WTC11 (cell line): ENCODE measurements around the gene DGCR8. TPM values are rescaled to one million over a fixed set of nuclear protein-coding genes. Genes with fewer than 3 reads are reported as not detected.

Experiments used
- ATAC-seq: fragments of 200-7000 bp; cut with Tn5 transposase; 2 replicates; pipeline ENCODE4 v1.10.0; 2021; ENCODE audit warnings: mild to moderate bottlenecking, moderate library complexity
- CTCF ChIA-PET: fragments of 300-600 bp; sonication (Branson Sonifier 250); formaldehyde crosslinking; loops from one replicate; lab custom pipeline; 2021; ENCODE audit warnings: antibody characterized with exemption; lab: Charles Lee
- POLR2A ChIA-PET: fragments of 350-600 bp; sonication (Branson Sonifier 250); formaldehyde crosslinking; loops from one replicate; lab custom pipeline; 2021; ENCODE audit warnings: antibody characterized with exemption; lab: Charles Lee
- DNase-seq: peaks from one replicate; pipeline ENCODE4 v3.0.0; 2021; ENCODE audit warnings: low spot score
- H3K27ac Mint-ChIP-seq: 2 replicates; pipeline ENCODE4 v1.8.0; 2021; ENCODE audit warnings: mixed read lengths
- H3K27me3 Mint-ChIP-seq: 2 replicates; pipeline ENCODE4 v1.8.0; 2021; ENCODE audit warnings: low read depth, mild to moderate bottlenecking, moderate library complexity, mixed read lengths
- H3K36me3 Mint-ChIP-seq: 2 replicates; pipeline ENCODE4 v1.8.0; 2021; ENCODE audit warnings: mixed read lengths
- H3K4me1 Mint-ChIP-seq: 2 replicates; pipeline ENCODE4 v1.8.0; 2022; ENCODE audit warnings: mixed read lengths
- H3K4me3 Mint-ChIP-seq: 2 replicates; pipeline ENCODE4 v1.8.0; 2021; ENCODE audit warnings: mild to moderate bottlenecking, moderate library complexity, mixed read lengths
- H3K9me3 Mint-ChIP-seq: 2 replicates; pipeline ENCODE4 v1.8.0; 2021; ENCODE audit warnings: mixed read lengths
- AR ChIP-seq: fragments of 250-450 bp; sonication (Bioruptor Pico); IDR thresholded peaks from 2 replicates; pipeline ENCODE4 v1.9.0; 2021; ENCODE audit warnings: mild to moderate bottlenecking
- ATF2 ChIP-seq: sonication (generic); formaldehyde crosslinking; IDR thresholded peaks from 2 replicates; pipeline ENCODE4 v1.8.1; 2022; ENCODE audit warnings: low read depth, missing genetic modification reagents, borderline replicate concordance
- ESRRA ChIP-seq: sonication (generic); formaldehyde crosslinking; IDR thresholded peaks from 2 replicates; pipeline ENCODE4 v1.8.1; 2022; ENCODE audit warnings: mild to moderate bottlenecking, missing genetic modification reagents, borderline replicate concordance
- FOXJ3 ChIP-seq: sonication (generic); formaldehyde crosslinking; IDR thresholded peaks from 2 replicates; pipeline ENCODE4 v1.9.0; 2021; ENCODE audit warnings: missing genetic modification reagents, mild to moderate bottlenecking, borderline replicate concordance
- FOXP1 ChIP-seq: sonication (generic); formaldehyde crosslinking; IDR thresholded peaks from 2 replicates; pipeline ENCODE4 v1.8.0; 2022; ENCODE audit warnings: missing genetic modification reagents, mild to moderate bottlenecking, moderate library complexity, borderline replicate concordance
- GABPB1 ChIP-seq: sonication (generic); formaldehyde crosslinking; IDR thresholded peaks from 2 replicates; pipeline ENCODE4 v1.8.1; 2023; ENCODE audit warnings: mild to moderate bottlenecking, missing genetic modification reagents
- GRHL2 ChIP-seq: fragments of 250-450 bp; sonication (Bioruptor Pico); IDR thresholded peaks from 2 replicates; pipeline ENCODE4 v1.8.0; 2022; ENCODE audit warnings: mild to moderate bottlenecking, moderate library complexity; ENCODE audit not compliant: insufficient replicate concordance, severe bottlenecking
- IRF2 ChIP-seq: sonication (generic); formaldehyde crosslinking; IDR thresholded peaks from 2 replicates; pipeline ENCODE4 v1.8.0; 2022; ENCODE audit warnings: low read depth, missing genetic modification reagents, borderline replicate concordance
- JAZF1 ChIP-seq: fragments of 250-450 bp; sonication (Bioruptor Pico); IDR thresholded peaks from 2 replicates; pipeline ENCODE4 v1.9.0; 2021; ENCODE audit warnings: moderate library complexity, mild to moderate bottlenecking, inconsistent platforms
- MLX ChIP-seq: sonication (generic); formaldehyde crosslinking; IDR thresholded peaks from 2 replicates; pipeline ENCODE4 v1.8.1; 2023; ENCODE audit warnings: mild to moderate bottlenecking, missing genetic modification reagents, moderate library complexity
- MXD4 ChIP-seq: fragments of 250-450 bp; sonication (Bioruptor Pico); IDR thresholded peaks from 2 replicates; pipeline ENCODE4 v1.8.0; 2021; ENCODE audit warnings: mild to moderate bottlenecking, moderate library complexity, borderline replicate concordance
- MYBL2 ChIP-seq: sonication (generic); formaldehyde crosslinking; IDR thresholded peaks from 2 replicates; pipeline ENCODE4 v1.8.1; 2023; ENCODE audit warnings: mild to moderate bottlenecking, moderate library complexity, missing genetic modification reagents
- PRRX2 ChIP-seq: fragments of 250-450 bp; sonication (Bioruptor Pico); IDR thresholded peaks from 2 replicates; pipeline ENCODE4 v1.8.0; 2021; ENCODE audit warnings: mild to moderate bottlenecking
- RORB ChIP-seq: fragments of 250-450 bp; sonication (Bioruptor Pico); IDR thresholded peaks from 2 replicates; pipeline ENCODE4 v1.9.0; 2021; ENCODE audit warnings: mild to moderate bottlenecking
- SMAD3 ChIP-seq: sonication (generic); formaldehyde crosslinking; IDR thresholded peaks from 2 replicates; pipeline ENCODE4 v1.8.0; 2022; ENCODE audit warnings: missing genetic modification reagents, mild to moderate bottlenecking, borderline replicate concordance
- SOX15 ChIP-seq: fragments of 250-450 bp; sonication (Bioruptor Pico); IDR thresholded peaks from 2 replicates; pipeline ENCODE4 v1.9.0; 2021; ENCODE audit warnings: mild to moderate bottlenecking
- ZMAT4 ChIP-seq: fragments of 250-450 bp; sonication (Bioruptor Pico); IDR thresholded peaks from 2 replicates; pipeline ENCODE4 v1.9.0; 2021; ENCODE audit warnings: mild to moderate bottlenecking
- ZNF219 ChIP-seq: sonication (generic); formaldehyde crosslinking; IDR thresholded peaks from 2 replicates; pipeline ENCODE4 v1.8.0; 2023; ENCODE audit warnings: missing genetic modification reagents, mild to moderate bottlenecking, borderline replicate concordance
- ZNF396 ChIP-seq: fragments of 250-450 bp; sonication (Bioruptor Pico); IDR thresholded peaks from 2 replicates; pipeline ENCODE4 v1.8.0; 2021; ENCODE audit warnings: mild to moderate bottlenecking, moderate library complexity, borderline replicate concordance
- ZNF416 ChIP-seq: fragments of 250-450 bp; sonication (Bioruptor Pico); IDR thresholded peaks from 2 replicates; pipeline ENCODE4 v1.9.0; 2021; ENCODE audit warnings: mild to moderate bottlenecking, inconsistent platforms
- ZNF671 ChIP-seq: fragments of 250-450 bp; sonication (Bioruptor Pico); IDR thresholded peaks from 2 replicates; pipeline ENCODE4 v1.8.0; 2021; ENCODE audit warnings: mild to moderate bottlenecking
- total RNA-seq: library from RNA; stranded (reverse); gene quantifications from 3 replicates; pipeline ENCODE4 v1.2.3, GENCODE V29; 2021

The DGCR8 gene
- total RNA-seq, 1 experiment from 2014 or later = 55.0 TPM

GRCh38 chr22:20138417-20138738, 58.3 kb downstream of the DGCR8 start:
- DNase-seq (no peak), ATAC-seq (peak; percentile 41)
- Mint-ChIP-seq H3K27me3 (no peaks in the 10 kb centered on the region), H3K27ac (no peak overlapping the region), H3K9me3 (no peaks in the 10 kb centered on the region), H3K4me1 (no peaks in the 10 kb centered on the region), H3K4me3 (no peak overlapping the region), H3K36me3 (no peaks in the 10 kb centered on the region)
- no peak for TF ChIP-seq AR (CRISPR knock-in tag)
- ChIA-PET POLR2A (no interaction called here), CTCF (interaction anchor here (0.9 to 2.8 kb wide), 4 partner anchors 16 to 168 kb away, joined by 3 to 10 read pairs (median 6); no protein-coding TSS in a partner anchor)

- H3K27ac Mint-ChIP-seq = no peak overlapping the region
- ATAC-seq (no peak), DNase-seq (no peak)
- H3K4me3 Mint-ChIP-seq = no peak overlapping the region
- no peaks in the 10 kb centered on the region for H3K4me1 Mint-ChIP-seq
- no peak for TF ChIP-seq ZNF671
- TF ChIP-seq IRF2 (CRISPR knock-in tag) = no peak
- TF ChIP-seq JAZF1 (CRISPR knock-in tag) = no peak
- TF ChIP-seq FOXJ3 (CRISPR knock-in tag) = no peak
- ChIA-PET POLR2A (no interaction called here), CTCF (interaction anchor here (0.7 to 2.8 kb wide), 3 partner anchors 15 to 100 kb away, joined by 3 to 10 read pairs (median 5); no protein-coding TSS in a partner anchor)
- no peaks in the 10 kb centered on the region for H3K27me3 Mint-ChIP-seq
- no peaks in the 10 kb centered on the region for H3K36me3 Mint-ChIP-seq
- H3K9me3 Mint-ChIP-seq = no peaks in the 10 kb centered on the region
These were observed 58.8 kb downstream of the DGCR8 start for GRCh38 chr22:20138868-20139267.

GRCh38 chr22:20139391-20140106, 59.5 kb downstream of the DGCR8 start:
- Mint-ChIP-seq H3K4me1 (no peaks in the 10 kb centered on the region), H3K27me3 (no peaks in the 10 kb centered on the region), H3K9me3 (no peaks in the 10 kb centered on the region), H3K27ac (peak overlapping the region; percentile 19; the same call in 1 of the 2 replicates), H3K36me3 (no peaks in the 10 kb centered on the region), H3K4me3 (no peak overlapping the region)
- TF ChIP-seq SMAD3 (CRISPR knock-in tag) (no peak), SOX15 (CRISPR knock-in tag) (no peak), GRHL2 (no peak), ZNF671 (no peak), ATF2 (CRISPR knock-in tag) (no peak), PRRX2 (CRISPR knock-in tag) (no peak), ZNF396 (CRISPR knock-in tag) (no peak), ZNF416 (CRISPR knock-in tag) (no peak), RORB (CRISPR knock-in tag) (no peak), ZMAT4 (no peak)
- POLR2A ChIA-PET = interaction anchor here (0.6 kb wide), 1 partner anchor 22 kb away, joined by 3 read pairs; the partner anchor contains the start of gene TRMT2A
- DNase-seq (no peak), ATAC-seq (no peak)
- CTCF ChIA-PET = interaction anchor here (0.7 kb wide), 1 partner anchor 18 kb away, joined by 3 read pairs; no protein-coding TSS in a partner anchor

- ChIA-PET CTCF (no interaction called here), POLR2A (interaction anchor here (0.6 kb wide), 1 partner anchor 23 kb away, joined by 3 read pairs; the partner anchor contains the start of gene TRMT2A)
- DNase-seq (no peak), ATAC-seq (no peak)
- Mint-ChIP-seq H3K4me1 (no peaks in the 10 kb centered on the region), H3K27ac (no peak overlapping the region), H3K36me3 (no peaks in the 10 kb centered on the region), H3K9me3 (no peaks in the 10 kb centered on the region), H3K4me3 (no peak overlapping the region), H3K27me3 (no peaks in the 10 kb centered on the region)
- no peak for TF ChIP-seq ZNF219 (CRISPR knock-in tag)
- TF ChIP-seq ZNF416 (CRISPR knock-in tag) = no peak
- no peak for TF ChIP-seq MYBL2 (CRISPR knock-in tag)
- TF ChIP-seq GABPB1 = no peak
- no peak for TF ChIP-seq MXD4
- no peak for TF ChIP-seq ESRRA (CRISPR knock-in tag)
- no peak for TF ChIP-seq FOXP1 (CRISPR knock-in tag)
- no peak for TF ChIP-seq MLX (CRISPR knock-in tag)
These were observed 60.0 kb downstream of the DGCR8 start for GRCh38 chr22:20140107-20140445.
